HK-2 (cell line): ENCODE measurements around the gene LRRC23.

Source experiments
- DNase-seq: peaks from one replicate; pipeline ENCODE4 v3.0.0-alpha.2; 2018; ENCODE audit not compliant: unreplicated experiment

LRRC23 gene

DNA sequence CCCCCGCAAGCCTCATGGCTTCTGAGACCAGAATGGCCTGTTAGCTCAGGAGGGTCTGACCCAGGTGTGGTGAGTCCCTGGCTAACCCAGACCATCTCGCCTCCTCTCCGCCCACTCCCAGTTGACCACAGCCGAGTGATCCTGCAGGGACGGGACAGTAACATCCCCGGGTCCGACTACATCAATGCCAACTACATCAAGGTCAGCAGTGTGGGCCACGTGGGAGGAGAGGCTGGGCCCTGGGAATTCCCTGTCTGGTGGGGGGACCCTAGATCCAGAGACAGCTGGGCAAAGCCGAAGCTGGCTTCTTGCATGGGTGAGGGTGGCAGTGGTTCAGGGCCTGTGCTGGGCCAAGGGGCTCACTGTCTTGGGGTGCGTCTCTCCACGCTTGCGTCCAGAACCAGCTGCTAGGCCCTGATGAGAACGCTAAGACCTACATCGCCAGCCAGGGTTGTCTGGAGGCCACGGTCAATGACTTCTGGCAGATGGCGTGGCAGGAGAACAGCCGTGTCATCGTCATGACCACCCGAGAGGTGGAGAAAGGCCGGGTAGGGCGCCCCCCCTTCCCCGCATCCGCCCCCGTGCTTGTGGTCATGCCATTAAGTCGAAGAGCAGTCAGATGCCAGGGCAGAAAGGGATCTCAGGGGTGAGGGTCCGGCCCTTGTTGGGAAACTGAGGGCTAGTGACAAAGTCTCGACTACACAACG, 51.6 kb downstream of the LRRC23 start:
- DNase-seq = no peak

DNA sequence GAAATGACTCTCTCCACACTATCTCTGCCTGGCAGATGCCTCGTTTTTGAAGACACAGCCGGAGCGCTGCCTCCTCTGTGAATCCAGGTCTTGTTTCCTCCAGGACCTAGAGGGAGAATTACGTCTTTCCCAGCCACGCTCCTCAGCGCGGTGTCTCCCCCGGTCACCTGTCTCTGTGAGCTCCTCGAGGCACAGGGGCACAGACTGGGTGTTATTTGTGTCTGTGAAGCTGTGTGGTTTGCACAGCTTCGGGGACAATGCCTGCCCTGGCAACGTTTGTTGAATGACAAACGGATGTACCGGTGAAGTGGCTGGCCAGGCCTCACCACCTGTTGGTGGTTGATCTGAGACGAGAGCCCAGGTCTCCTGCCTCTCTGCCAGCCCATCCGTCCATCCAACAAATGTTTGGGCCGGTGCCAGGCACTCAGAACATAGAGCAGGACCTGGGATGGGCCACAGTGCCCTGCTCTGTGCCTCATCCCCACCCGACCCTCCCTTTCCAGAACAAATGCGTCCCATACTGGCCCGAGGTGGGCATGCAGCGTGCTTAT, 52.6 kb downstream of the LRRC23 start:
- DNase-seq = no peak

DNA sequence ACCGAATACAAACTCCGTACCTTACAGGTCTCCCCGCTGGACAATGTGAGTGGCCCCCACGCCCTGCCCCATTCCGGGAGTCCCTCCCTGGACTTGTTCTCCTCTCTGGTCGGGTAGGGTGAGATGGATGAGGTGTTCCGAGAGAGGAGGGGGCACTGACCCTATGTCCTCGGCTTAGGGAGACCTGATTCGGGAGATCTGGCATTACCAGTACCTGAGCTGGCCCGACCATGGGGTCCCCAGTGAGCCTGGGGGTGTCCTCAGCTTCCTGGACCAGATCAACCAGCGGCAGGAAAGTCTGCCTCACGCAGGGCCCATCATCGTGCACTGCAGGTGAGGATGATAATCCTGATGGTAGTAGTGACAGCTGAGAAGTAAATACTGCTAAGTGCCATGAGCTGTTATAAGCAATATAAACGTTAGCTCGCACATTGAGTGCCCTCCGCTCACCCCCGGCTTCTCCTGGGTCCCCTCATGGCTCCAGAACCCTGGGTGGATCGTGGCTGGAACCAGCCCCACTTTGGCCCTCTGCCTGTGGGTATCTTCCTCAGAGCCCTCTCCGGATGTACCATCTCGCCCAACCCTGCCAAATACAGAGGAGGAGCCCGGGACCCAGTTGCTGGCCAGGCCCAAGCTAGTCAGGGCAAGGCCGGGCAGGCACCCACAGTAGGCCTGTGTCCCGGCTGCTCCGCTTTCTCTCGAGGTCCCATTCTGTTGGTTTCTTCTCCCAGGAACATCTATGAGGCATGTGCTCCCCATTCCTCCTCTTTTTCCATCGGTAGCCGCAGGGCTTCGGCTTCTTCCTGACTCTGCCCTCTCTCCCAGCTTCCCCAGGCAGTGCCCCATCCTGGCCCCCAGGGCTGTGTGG, 53.4 kb downstream of the LRRC23 start:
- no peak for DNase-seq

DNA sequence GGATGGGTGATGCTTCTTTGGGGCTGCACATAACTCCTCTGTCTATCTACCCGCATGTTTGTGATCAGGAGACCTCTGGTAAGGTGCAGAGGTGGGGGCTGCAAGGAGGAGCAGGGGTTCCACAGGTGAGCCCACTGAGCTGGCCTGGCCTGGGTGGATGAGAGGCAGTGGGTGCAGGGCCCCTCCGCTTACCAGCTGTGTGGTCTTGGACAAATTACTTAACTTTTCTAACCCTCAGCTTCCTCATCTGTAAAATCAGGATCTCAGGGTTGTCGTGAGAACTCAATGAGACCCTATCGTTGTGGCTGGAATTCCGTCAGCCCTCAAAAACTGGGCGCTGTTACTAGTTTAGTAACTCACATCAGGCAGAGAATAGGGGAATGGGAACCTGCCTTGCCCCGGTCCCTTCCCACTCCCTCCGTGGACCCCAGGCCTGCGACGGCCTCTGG, 54.0 kb downstream of the LRRC23 start:
- no peak for DNase-seq

DNA sequence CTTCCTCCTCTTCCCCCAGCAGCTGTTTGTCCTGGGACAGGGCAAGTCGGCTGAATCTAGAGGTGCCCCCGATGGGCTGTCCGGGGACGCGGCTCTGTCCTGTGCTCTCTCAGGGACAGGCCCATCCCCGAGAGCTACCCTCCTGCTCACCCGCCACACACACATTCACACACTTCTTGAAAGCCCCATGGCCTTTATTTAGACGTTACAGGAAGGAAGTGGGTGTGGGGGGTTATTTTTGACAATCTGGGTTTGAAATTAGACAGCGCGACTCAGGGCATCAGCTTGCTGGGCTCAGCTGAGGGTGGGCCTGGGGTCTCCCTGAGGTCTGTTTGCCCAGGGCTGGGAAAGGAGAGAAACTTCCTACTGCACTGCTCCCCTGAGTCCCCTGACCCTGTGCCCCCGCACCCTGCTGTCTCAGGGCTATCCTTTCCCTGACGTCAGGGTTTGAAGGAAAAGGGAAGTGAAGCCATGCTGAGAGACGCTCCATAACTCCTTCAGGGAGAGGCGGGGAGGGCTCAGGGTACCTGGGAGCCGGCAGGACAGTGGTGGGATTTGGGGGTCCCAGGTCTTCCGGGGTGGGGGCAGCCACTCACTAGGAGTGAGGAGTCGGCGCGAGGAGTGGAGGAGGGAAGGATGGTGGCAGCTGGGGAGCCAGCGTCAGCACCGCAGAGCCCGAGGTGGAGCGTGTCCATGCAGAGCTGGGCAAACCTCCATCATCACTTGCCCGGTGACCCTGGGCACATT, 54.6 kb downstream of the LRRC23 start:
- no peak for DNase-seq

DNA sequence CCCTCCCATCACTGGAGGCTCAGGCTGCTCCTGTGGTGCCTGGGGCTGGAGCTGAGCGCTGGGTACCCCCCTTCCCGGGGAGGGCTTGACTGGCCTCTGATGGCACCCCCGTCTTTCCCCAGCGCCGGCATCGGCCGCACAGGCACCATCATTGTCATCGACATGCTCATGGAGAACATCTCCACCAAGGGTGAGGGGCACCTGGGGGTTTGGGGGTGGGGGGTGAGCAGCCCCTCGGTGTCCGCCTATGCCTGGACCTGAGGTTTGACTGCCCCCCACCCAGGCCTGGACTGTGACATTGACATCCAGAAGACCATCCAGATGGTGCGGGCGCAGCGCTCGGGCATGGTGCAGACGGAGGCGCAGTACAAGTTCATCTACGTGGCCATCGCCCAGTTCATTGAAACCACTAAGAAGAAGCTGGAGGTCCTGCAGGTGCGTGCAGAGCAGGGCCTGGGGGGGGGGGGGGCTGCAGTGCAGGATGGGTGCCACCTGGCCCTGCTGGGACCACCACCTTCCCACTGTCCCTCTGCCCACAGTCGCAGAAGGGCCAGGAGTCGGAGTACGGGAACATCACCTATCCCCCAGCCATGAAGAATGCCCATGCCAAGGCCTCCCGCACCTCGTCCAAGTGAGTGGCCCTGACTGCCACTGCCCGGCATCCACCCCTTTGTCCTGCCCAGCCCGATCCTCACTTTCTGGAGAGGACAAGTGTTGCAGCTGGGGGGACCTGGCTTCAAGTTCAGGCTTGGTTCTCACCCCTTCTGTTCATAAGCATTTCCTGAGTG, 55.4 kb downstream of the LRRC23 start:
- DNase-seq = no peak

DNA sequence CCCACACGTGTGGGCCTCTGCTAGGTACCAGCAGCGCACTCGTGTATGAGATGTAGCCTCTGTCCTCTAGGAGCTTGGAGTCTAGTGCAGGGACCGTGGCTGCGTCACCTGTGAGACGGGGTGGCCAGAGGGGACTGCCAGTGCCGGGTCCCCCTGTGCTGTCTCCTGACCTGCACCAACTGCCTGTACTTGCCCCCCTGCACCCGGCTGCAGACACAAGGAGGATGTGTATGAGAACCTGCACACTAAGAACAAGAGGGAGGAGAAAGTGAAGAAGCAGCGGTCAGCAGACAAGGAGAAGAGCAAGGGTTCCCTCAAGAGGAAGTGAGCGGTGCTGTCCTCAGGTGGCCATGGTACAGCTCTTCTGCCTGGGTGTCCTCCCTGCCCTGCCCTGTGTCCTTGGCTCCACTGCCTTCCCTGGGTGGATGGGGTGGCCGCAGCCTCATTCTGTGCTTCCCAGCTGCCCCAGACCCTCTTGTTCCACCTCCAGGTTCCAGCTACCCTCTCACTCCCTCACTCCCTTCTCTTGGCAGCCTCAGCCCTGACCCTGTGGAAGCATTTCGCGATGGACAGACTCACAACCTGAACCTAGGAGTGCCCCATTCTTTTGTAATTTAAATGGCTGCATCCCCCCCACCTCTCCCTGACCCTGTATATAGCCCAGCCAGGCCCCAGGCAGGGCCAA, 56.1 kb downstream of the LRRC23 start:
- DNase-seq = no peak

DNA sequence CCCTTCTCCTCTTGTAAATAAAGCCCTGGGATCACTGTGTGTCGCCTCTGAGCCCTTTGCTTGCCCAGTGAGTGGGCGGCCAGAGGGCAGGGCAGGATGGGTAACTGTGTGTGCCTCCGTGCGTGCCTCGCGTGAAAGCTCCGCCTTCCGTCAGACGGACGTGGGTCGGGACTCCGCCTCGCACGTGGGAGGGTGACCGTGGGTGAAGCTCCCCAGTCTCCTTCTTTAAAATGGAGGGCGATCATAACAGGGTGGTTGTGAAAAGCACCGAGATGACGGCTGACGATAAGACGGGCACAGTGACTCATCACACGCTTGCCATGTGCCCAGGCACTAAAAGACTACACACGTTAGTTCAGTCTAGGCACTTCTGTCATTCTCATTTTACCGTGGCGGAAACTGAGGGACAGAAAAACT, 56.7 kb downstream of the LRRC23 start:
- no peak for DNase-seq

DNA sequence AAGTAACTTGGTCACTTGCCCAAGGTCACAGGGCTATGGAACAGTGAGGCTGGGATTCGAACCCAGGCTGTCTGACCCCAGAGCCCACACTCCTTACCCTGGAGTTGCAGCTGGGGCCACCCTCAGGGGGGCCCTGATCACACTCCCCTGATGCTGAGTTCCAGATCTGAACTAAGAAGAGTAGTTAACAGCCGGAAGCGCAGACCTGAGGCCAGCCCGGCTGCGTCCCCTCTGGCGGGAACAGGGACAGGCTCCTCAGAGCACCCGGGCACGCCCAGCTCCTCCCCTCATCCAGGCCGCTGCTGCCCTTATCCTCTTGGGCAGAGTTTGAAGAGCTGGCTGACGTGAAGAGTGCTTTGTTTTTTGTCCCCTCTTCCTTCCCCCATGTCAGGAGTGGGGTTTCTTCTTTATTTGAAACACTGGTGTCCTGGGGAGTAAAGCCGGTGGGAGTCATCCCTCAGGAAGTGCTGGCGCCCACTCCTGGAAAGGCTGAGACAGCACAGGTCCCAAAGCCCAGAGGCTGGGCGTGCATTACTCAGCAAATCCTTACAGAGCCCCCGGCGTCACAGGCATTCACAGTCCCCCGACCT, 57.2 kb downstream of the LRRC23 start:
- no peak for DNase-seq

DNA sequence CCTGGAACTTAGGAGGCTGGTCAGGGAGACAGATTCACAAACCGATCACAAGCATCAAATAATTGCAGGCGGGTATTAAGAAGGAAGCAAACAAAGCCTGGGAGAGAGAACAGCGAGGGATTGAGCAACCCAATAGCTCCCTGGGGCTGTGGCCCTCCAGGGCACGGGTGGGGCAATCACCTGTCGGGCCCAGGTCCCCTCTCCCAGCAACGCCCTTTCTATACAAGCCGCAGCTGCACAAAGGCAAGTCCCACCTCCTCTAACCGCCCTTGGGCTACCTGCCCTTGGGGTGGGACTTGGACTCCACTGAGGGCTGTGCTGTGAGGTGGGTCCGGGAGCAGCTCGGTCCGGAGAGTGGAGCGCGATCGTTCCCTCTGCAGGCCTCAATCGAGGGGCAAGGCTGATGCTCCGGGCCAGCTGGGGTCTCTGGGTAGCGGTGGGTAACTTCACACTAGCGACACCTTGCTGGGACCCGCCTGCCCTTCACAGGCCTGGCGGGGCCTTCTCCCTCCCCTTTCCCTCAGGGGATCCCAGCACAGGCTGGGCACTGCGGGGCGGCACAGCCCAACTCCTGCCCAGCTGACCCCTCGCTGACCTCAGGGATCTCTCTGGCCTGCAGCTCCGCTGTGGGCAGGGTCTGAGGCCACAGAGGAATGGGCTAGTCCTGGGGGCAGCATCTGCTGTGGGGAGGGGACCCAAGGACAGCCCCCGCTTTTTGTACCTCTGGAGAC, 57.8 kb downstream of the LRRC23 start:
- no peak for DNase-seq

DNA sequence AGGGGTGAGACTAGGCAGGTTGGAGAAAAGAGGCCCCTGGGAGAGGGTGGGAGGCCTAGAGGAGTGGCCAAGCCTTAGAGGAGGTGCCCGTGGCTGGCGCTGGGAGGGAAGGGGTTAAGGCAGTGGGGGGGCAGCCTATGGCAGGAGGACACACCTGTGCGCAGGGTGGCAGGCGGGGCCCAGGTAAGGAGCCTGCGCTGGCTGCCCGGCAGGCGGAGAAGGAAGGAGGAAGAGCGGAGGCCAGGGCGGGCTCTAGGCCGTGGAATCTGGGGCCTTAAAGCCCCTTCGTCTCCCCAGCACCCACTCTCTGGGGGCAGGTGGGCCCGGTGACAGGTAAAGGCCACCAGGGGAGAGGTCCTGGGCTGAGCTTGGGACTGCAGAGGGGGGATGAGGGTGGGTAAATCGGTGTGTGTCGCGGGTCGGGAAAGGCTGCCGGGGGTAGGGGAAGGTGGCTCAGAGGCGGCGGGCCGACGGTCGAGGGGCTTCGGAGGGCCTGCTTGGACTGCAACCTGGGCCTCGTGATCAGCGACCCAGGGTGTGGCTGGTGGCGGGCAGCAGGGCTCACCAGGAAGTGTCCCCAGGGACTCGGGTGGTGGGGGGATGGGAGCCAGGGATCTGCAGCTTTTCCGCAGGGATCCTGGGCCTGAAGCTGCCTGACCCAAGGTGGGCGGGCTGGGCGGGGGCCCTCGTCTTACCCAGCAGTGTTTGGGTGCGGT, 58.6 kb downstream of the LRRC23 start:
- no peak for DNase-seq
